HCT116 (cell line): ENCODE results near the gene PEX11B. TPM values are rescaled to one million over a fixed set of nuclear protein-coding genes. Genes with fewer than 3 reads are reported as not detected.

Source experiments
- ATAC-seq: fragments of 200-7000 bp; cut with Tn5 transposase; 2 replicates; pipeline ENCODE4 v1.9.1; 2020; ENCODE audit warnings: mild to moderate bottlenecking, moderate library complexity
- BruUV-seq: library from RNA; stranded (reverse); fragments of 400-500 nt; replicated peaks from 2 replicates; lab custom pipeline; 2021; lab: Mats Ljungman, UMichigan
- CTCF ChIA-PET: fragments of 300-600 bp; sonication (Branson Sonifier 250); formaldehyde crosslinking; loops from one replicate; lab custom pipeline; 2021; ENCODE audit warnings: antibody characterized with exemption; lab: Charles Lee
- POLR2A ChIA-PET: fragments of 300-600, 350-600 bp; sonication (Branson Sonifier 250); formaldehyde crosslinking; loops from one replicate; lab custom pipeline; 2021; ENCODE audit warnings: antibody characterized with exemption; lab: Charles Lee
- RAD21 ChIA-PET, 2 experiments: fragments of 300-600 bp; sonication (Branson Sonifier 250); formaldehyde crosslinking; loops; one replicate each; lab custom pipeline; 2023; ENCODE audit warnings: low total read pairs in 2 of 2; ENCODE audit not compliant: uncharacterized antibody in 2 of 2, unreplicated experiment in 2 of 2, low non-redundant PET in 1 of 2; lab: Charles Lee
- DNase-seq: peaks from one replicate; pipeline ENCODE4 v3.0.0-alpha.2; 2010; ENCODE audit warnings: low read depth, low spot score
- H2AFZ ChIP-seq: fragments of 200-600 bp; shearing (Covaris generic), sonication (generic); 2 replicates; pipeline ENCODE4 v1.6.1; 2017; ENCODE audit warnings: low read depth, mixed run types, mixed read lengths, antibody characterized with exemption, low read length; ENCODE audit not compliant: poor library complexity, severe bottlenecking
- H3K27ac ChIP-seq: 2 replicates; pipeline ENCODE4 v1.5.1; 2012; ENCODE audit warnings: low read depth, low read length
- H3K27me3 ChIP-seq: fragments of 200-600 bp; sonication (generic); 2 replicates; pipeline ENCODE4 v1.6.1; 2016; ENCODE audit warnings: mixed run types, low read length, mixed read lengths; ENCODE audit not compliant: insufficient read depth
- H3K36me3 ChIP-seq, 2 experiments: fragments of 200-500 bp in 1 of 2; fragments of 200-600 bp in 1 of 2; sonication (Bioruptor generic) in 1 of 2; sonication (generic) in 1 of 2; 2 replicates each; pipeline versions ENCODE4 v1.5.1 to v1.6.1; 2014 to 2016; ENCODE audit warnings: low read length in 2 of 2, inconsistent platforms in 1 of 2, mixed read lengths in 1 of 2, mixed run types in 1 of 2; ENCODE audit not compliant: insufficient read depth in 2 of 2, control insufficient read depth in 1 of 2
- H3K4me1 ChIP-seq, 2 experiments: fragments of 200-600 bp in 1 of 2; sonication (generic) in 1 of 2; 2 replicates each; pipeline versions ENCODE4 v1.5.1 to v1.6.1; 2012 to 2017; ENCODE audit warnings: low read length in 2 of 2, inconsistent platforms in 1 of 2, mild to moderate bottlenecking in 1 of 2, mixed read lengths in 1 of 2, mixed run types in 1 of 2, moderate library complexity in 1 of 2; ENCODE audit not compliant: insufficient read depth in 2 of 2, control insufficient read depth in 1 of 2
- H3K4me2 ChIP-seq: fragments of 200-600 bp; sonication (generic); 2 replicates; pipeline ENCODE4 v1.6.1; 2017; ENCODE audit warnings: mixed run types, low read length, mixed read lengths
- H3K4me3 ChIP-seq, 2 experiments: fragments of 200-600 bp in 1 of 2; sonication (generic) in 1 of 2; replicated peaks in 1 of 2; 2 replicates each; pipeline ENCODE4 v1.5.1; 2011 to 2016; ENCODE audit warnings: low read length in 2 of 2, control low read depth in 1 of 2, low read depth in 1 of 2, mild to moderate bottlenecking in 1 of 2, mixed read lengths in 1 of 2, mixed run types in 1 of 2
- H3K79me2 ChIP-seq: fragments of 200-600 bp; sonication (generic); 2 replicates; pipeline ENCODE4 v1.6.1; 2017; ENCODE audit warnings: mild to moderate bottlenecking, mixed run types, low read length, moderate library complexity, mixed read lengths; ENCODE audit not compliant: insufficient read depth
- H3K9ac ChIP-seq: fragments of 200-600 bp; sonication (generic); 2 replicates; pipeline ENCODE4 v1.6.1; 2016; ENCODE audit warnings: low read length, mixed read lengths
- H3K9me2 ChIP-seq: fragments of 200-600 bp; sonication (generic), shearing (Covaris generic); 2 replicates; pipeline ENCODE4 v1.6.1; 2017; ENCODE audit warnings: mixed run types, mild to moderate bottlenecking, moderate library complexity; ENCODE audit not compliant: insufficient read depth
- H3K9me3 ChIP-seq, 2 experiments: fragments of 200-500 bp in 1 of 2; fragments of 200-600 bp in 1 of 2; sonication (Bioruptor generic) in 1 of 2; sonication (generic) in 1 of 2; 2 replicates each; pipeline ENCODE4 v1.6.1; 2014 to 2017; ENCODE audit warnings: low read length in 2 of 2, mixed read lengths in 2 of 2, inconsistent platforms in 1 of 2, low read depth in 1 of 2, mild to moderate bottlenecking in 1 of 2, mixed run types in 1 of 2, moderate library complexity in 1 of 2; ENCODE audit not compliant: control insufficient read depth in 1 of 2, insufficient read depth in 1 of 2
- H4K20me1 ChIP-seq: fragments of 200-600 bp; sonication (generic), shearing (Covaris generic); 2 replicates; pipeline ENCODE4 v1.6.1; 2017; ENCODE audit warnings: mixed run types, mild to moderate bottlenecking, moderate library complexity; ENCODE audit not compliant: insufficient read depth
- CEBPB ChIP-seq: IDR thresholded peaks from 2 replicates; pipeline ENCODE4 v1.6.1; 2012; ENCODE audit warnings: low read depth
- EZH2 ChIP-seq: fragments of 200-600 bp; sonication (generic); IDR thresholded peaks from 2 replicates; pipeline ENCODE4 v1.6.1; 2017; ENCODE audit warnings: antibody characterized with exemption, mixed run types
- POLR2AphosphoS5 ChIP-seq: IDR thresholded peaks from 2 replicates; pipeline ENCODE4 v1.6.1; 2011; ENCODE audit warnings: mild to moderate bottlenecking, low read depth, low read length, moderate library complexity
- RAD21 ChIP-seq: IDR thresholded peaks from 2 replicates; pipeline ENCODE4 v1.6.1; 2012; ENCODE audit warnings: low read depth, mild to moderate bottlenecking
- TCF7L2 ChIP-seq: IDR thresholded peaks from 2 replicates; pipeline ENCODE4 v1.7.0; 2011; ENCODE audit warnings: borderline replicate concordance, inconsistent platforms; ENCODE audit not compliant: insufficient read depth, insufficient read length; ENCODE audit errors: extremely low read depth
- YY1 ChIP-seq: IDR thresholded peaks from 2 replicates; pipeline ENCODE4 v1.6.1; 2011; ENCODE audit warnings: low read length, low read depth, moderate library complexity, mild to moderate bottlenecking; ENCODE audit not compliant: insufficient replicate concordance; ENCODE audit errors: extremely low read depth
- ZBTB33 ChIP-seq: IDR thresholded peaks from 2 replicates; pipeline ENCODE4 v1.6.1; 2011; ENCODE audit warnings: mild to moderate bottlenecking, low read length, moderate library complexity; ENCODE audit not compliant: insufficient replicate concordance; ENCODE audit errors: extremely low read depth
- ZFX ChIP-seq: fragments of 450-650 bp; IDR thresholded peaks from 2 replicates; pipeline ENCODE4 v1.6.1; 2017
- ZNF274 ChIP-seq: fragments of 200-500 bp; sonication (Bioruptor generic); IDR thresholded peaks from 2 replicates; pipeline ENCODE4 v1.6.1; 2014; ENCODE audit warnings: mild to moderate bottlenecking, low read depth, low read length, inconsistent platforms
- intact Hi-C: fragments of 100-400 bp; cut with micrococcal nuclease; formaldehyde crosslinking; loops from 2 replicates; pipeline ENCODE4 v1.10.0; 2022
- total RNA-seq: library from RNA; stranded (reverse); gene quantifications from one replicate; pipeline ENCODE4 v1.2.1, GENCODE V29; 2021; ENCODE audit not compliant: unreplicated experiment

Gene PEX11B
- total RNA-seq, 1 experiment from 2014 or later: 20.9 TPM

- TF ChIP-seq RAD21: no peak
- no peak for TF ChIP-seq EZH2
- TF ChIP-seq ZFX: no peak
- TF ChIP-seq ZBTB33: no peak
- no peak for TF ChIP-seq CEBPB
Observed at GRCh38 chr1:145956781-145957442, 38.4 kb upstream of the PEX11B start (continued).

- TF ChIP-seq ZNF274 (no peak), YY1 (no peak), TCF7L2 (no peak), POLR2AphosphoS5 (no peak), EZH2 (no peak)
- H2AFZ ChIP-seq: no peak overlapping the region
- BruUV-seq: no TSS peak
- ChIA-PET RAD21 (no interaction called here), CTCF (no interaction called here), POLR2A (no interaction called here)
- intact Hi-C loops: no loop called here
- no peaks in the 10 kb centered on the region for H3K79me2 ChIP-seq
- H3K27me3 ChIP-seq: no peaks in the 10 kb centered on the region
- ATAC-seq (no peak), DNase-seq (no peak)
- no peaks in the 10 kb centered on the region for H3K9me2 ChIP-seq
- no peaks in the 10 kb centered on the region for H3K36me3 ChIP-seq
- H3K4me2 ChIP-seq: peak overlapping the region; percentile 93
- H3K9ac ChIP-seq: no peak overlapping the region
- no peaks in the 10 kb centered on the region for H3K9me3 ChIP-seq
- no peaks in the 10 kb centered on the region for H4K20me1 ChIP-seq
- no peak overlapping the region for H3K27ac ChIP-seq
- peaks cover 9 to 18% of the 10 kb centered on the region in 2 experiments; a peak in 3 of 4 replicates for H3K4me1 ChIP-seq
- no peak overlapping the region for H3K4me3 ChIP-seq
Observed at GRCh38 chr1:145956361-145956760, 37.8 kb upstream of the PEX11B start.
